ACC112 (cell line): ENCODE measurements around the gene MLH1.

Source experiments
- H2AFZ ChIP-seq: fragments of 200-600 bp; sonication (generic); one replicate; pipeline ENCODE4 v1.6.0; 2017; ENCODE audit warnings: antibody characterized with exemption, low read length; ENCODE audit not compliant: unreplicated experiment
- H3K27ac ChIP-seq: fragments of 200-600 bp; sonication (generic); 2 replicates; pipeline ENCODE4 v1.5.1; 2014; ENCODE audit warnings: low read depth, mild to moderate bottlenecking, antibody characterized with exemption, low read length, moderate library complexity
- H3K27me3 ChIP-seq: fragments of 200-600 bp; sonication (generic); 2 replicates; pipeline ENCODE4 v1.6.1; 2014; ENCODE audit warnings: mild to moderate bottlenecking, antibody characterized with exemption, low read length, moderate library complexity, mixed read lengths; ENCODE audit not compliant: insufficient read depth
- H3K36me3 ChIP-seq: fragments of 200-600 bp; sonication (generic); 2 replicates; pipeline ENCODE4 v1.6.1; 2016; ENCODE audit warnings: mild to moderate bottlenecking, antibody characterized with exemption, low read length, moderate library complexity, mixed read lengths; ENCODE audit not compliant: insufficient read depth
- H3K4me1 ChIP-seq: fragments of 200-600 bp; sonication (generic); one replicate; pipeline ENCODE4 v1.6.1; 2016; ENCODE audit warnings: low read length, mixed read lengths; ENCODE audit not compliant: insufficient read depth, unreplicated experiment, control insufficient read depth
- H3K4me3 ChIP-seq: fragments of 200-600 bp; sonication (generic); 2 replicates; pipeline ENCODE4 v1.5.1; 2014; ENCODE audit warnings: mild to moderate bottlenecking, low read depth, low read length
- H3K79me2 ChIP-seq: fragments of 200-600 bp; sonication (generic); one replicate; pipeline ENCODE4 v1.6.0; 2016; ENCODE audit warnings: low read length; ENCODE audit not compliant: control insufficient read depth, unreplicated experiment, insufficient read depth

Gene MLH1

GRCh38 chr3:37086918-37087317 is 93.6 kb downstream of the MLH1 start:
- Histone ChIP-seq H2AFZ (no peak overlapping the region), H3K4me1 (no peaks in the 10 kb centered on the region), H3K79me2 (no peaks in the 10 kb centered on the region), H3K27me3 (no peaks in the 10 kb centered on the region), H3K4me3 (no peak overlapping the region), H3K27ac (no peak overlapping the region), H3K36me3 (peaks cover 19% of the 10 kb centered on the region)

DNA sequence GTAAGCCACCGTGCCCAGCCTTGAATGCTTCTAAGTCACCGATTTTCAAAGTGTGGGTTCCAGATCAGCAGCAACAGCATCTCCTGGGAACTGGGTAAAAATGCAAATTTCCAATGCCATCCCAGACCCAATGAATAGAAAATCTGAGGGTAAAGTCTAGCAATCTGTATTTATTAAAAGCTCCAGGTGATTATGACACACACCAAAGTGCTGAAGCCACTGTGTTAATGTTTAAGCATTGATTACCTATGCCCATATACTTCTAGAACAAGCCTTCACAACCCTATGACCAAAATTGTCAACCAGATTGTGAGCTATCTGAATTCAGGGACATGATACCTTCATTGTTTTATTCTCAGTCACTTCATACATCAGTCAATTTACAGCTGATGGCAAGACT is 94.6 kb downstream of the MLH1 start:
- peaks cover 12% of the 10 kb centered on the region for H3K36me3 ChIP-seq
- H3K4me1 ChIP-seq, result no peaks in the 10 kb centered on the region
- no peaks in the 10 kb centered on the region for H3K79me2 ChIP-seq
- H3K4me3 ChIP-seq, result no peak overlapping the region
- no peak overlapping the region for H3K27ac ChIP-seq
- no peaks in the 10 kb centered on the region for H3K27me3 ChIP-seq
- no peak overlapping the region for H2AFZ ChIP-seq

DNA sequence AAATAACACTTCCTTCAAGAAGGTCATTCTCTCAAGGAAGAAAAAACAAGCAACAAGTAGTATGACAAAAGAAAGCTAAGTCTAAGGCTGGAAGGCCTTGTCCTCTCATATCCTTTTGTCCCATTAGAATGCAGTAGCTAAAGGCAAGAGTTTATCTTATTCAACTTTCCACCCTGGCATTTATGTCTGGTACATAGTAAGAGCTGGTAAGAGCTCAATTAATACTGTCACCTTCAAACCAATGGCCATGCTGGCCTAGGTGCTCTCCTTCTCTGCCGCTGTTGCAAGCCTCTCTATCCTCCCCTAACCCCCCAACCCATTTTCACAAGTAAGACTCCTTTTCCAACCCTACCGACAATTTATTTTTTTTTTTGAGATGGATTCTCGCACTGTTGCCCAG is 99.2 kb downstream of the MLH1 start:
- peaks cover 15% of the 10 kb centered on the region for H3K36me3 ChIP-seq
- no peaks in the 10 kb centered on the region for H3K27me3 ChIP-seq
- H3K27ac ChIP-seq, result no peak overlapping the region

GRCh38 chr3:37093481-37093880 is 100.2 kb downstream of the MLH1 start:
- peaks cover 15% of the 10 kb centered on the region for H3K36me3 ChIP-seq
- H3K4me3 ChIP-seq, result no peak overlapping the region
- no peak overlapping the region for H2AFZ ChIP-seq
- H3K27ac ChIP-seq, result no peak overlapping the region
- peaks cover 18% of the 10 kb centered on the region for H3K4me1 ChIP-seq
- H3K27me3 ChIP-seq, result no peaks in the 10 kb centered on the region
- H3K79me2 ChIP-seq, result peaks cover 3% of the 10 kb centered on the region

More for the DNA sequence above, 99.2 kb downstream of the MLH1 start:
- peaks cover 14% of the 10 kb centered on the region for H3K4me1 ChIP-seq
- peaks cover under 1% of the 10 kb centered on the region for H3K79me2 ChIP-seq
- no peak overlapping the region for H3K4me3 ChIP-seq
- H2AFZ ChIP-seq, result no peak overlapping the region

DNA sequence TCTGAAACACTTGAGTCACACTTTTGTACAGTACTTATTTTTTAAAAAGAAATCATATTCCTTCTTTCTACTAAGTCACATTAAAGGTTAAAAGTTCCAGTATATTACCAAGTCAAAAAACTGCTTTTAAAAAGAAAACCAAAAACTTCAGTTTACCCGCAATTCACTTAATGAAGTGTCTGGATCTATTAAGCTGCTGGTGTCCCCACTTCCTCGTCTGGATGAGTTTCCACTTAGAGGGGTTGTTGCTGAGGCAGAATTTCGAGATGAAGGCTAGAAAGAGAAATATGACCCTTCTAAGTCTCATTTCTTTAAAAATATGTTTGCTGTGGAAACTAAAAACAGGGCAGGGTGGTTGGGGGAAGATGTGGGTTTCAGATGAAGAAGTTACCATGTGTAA is 101.3 kb downstream of the MLH1 start:
- no peak overlapping the region for H3K27ac ChIP-seq
- no peak overlapping the region for H2AFZ ChIP-seq
- H3K4me3 ChIP-seq, result no peak overlapping the region
- no peaks in the 10 kb centered on the region for H3K27me3 ChIP-seq
- H3K79me2 ChIP-seq, result peaks cover 3% of the 10 kb centered on the region
- H3K4me1 ChIP-seq, result peaks cover 18% of the 10 kb centered on the region
- H3K36me3 ChIP-seq, result peaks cover 14% of the 10 kb centered on the region

DNA sequence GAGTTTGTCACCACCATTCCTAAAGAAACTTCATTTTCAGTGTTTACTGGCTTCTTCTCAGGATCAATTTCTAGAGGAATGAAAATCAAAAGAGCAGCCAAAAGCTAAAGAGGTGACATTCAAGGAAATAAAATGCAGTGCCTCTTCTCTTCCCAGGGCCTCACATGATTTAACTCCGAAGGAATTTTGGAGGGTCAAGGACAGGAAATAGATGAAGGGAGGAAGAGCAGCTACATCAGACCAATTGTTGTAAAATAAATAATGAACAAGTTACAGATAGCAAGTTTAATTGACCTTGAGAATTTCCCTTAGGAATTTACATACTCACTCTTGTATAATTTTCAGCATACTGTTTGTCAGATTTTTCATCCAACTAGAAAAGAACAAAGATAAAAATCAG is 103.0 kb downstream of the MLH1 start:
- H3K36me3 ChIP-seq, result 0 out of 2 replicates have a peak, but pooled peaks cover 6% of the 10 kb centered on the region
- H2AFZ ChIP-seq, result no peak overlapping the region
- no peaks in the 10 kb centered on the region for H3K27me3 ChIP-seq
- H3K27ac ChIP-seq, result peak overlapping the region; percentile 66
- peaks cover 3% of the 10 kb centered on the region for H3K79me2 ChIP-seq
- peaks cover 18% of the 10 kb centered on the region for H3K4me1 ChIP-seq
- H3K4me3 ChIP-seq, result peak overlapping the region; percentile 11; the same call in 1 of the 2 replicates

DNA sequence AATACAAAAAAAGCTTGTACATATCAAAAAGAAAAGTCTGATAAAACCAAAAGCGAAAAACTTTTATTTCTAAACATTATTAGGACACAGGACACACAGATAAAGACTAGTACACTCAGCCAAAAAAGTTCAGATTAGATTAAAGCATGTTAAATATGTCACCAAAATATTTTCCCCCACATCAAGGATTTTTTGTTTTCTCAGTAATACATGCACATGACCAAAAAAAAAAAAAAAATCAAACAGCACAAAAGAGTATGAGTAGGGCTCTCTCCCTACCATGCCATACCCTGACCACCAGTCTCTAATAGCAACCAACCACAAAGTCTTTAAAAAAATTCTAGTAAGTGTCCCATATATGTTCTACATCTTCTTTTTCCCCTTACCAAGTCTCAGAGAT is 103.7 kb downstream of the MLH1 start:
- Histone ChIP-seq H3K79me2 (peaks cover 3% of the 10 kb centered on the region), H2AFZ (no peak overlapping the region), H3K4me1 (peaks cover 18% of the 10 kb centered on the region), H3K36me3 (0 out of 2 replicates have a peak, but pooled peaks cover 6% of the 10 kb centered on the region), H3K27ac (peak overlapping the region; percentile 66), H3K4me3 (no peak overlapping the region), H3K27me3 (no peaks in the 10 kb centered on the region)

GRCh38 chr3:37097776-37098175 is 104.5 kb downstream of the MLH1 start:
- H3K4me1 ChIP-seq, result peaks cover 18% of the 10 kb centered on the region
- H3K36me3 ChIP-seq, result 0 out of 2 replicates have a peak, but pooled peaks cover 6% of the 10 kb centered on the region
- peak overlapping the region; percentile 31 for H2AFZ ChIP-seq
- 0 out of 2 replicates have a peak overlapping the region, but pooled peaks have one; percentile 19 for H3K4me3 ChIP-seq
- peaks cover 3% of the 10 kb centered on the region for H3K79me2 ChIP-seq
- peak overlapping the region; percentile 66; the same call in 1 of the 2 replicates for H3K27ac ChIP-seq
- H3K27me3 ChIP-seq, result no peaks in the 10 kb centered on the region

DNA sequence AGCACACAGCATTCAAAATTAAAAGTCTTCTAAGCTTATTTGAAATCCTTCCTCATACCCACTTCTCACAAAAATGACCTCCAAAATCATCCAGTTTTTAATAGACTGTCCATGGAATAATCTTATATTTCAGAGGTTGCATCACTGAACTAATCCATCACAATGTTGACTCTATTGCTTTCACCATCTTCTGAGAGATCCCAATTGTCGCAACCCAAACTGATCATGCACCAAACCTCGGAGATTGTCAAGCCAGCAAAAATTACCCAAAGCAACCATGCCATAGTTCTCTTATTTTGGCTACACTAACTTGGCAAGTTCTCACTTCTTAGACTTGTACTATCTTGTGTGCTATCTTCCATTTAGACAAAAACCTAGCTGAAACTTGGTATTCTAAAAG is 105.6 kb downstream of the MLH1 start:
- peaks cover 18% of the 10 kb centered on the region for H3K4me1 ChIP-seq
- H3K4me3 ChIP-seq, result no peak overlapping the region
- H3K36me3 ChIP-seq, result 0 out of 2 replicates have a peak, but pooled peaks cover 6% of the 10 kb centered on the region
- peaks cover 3% of the 10 kb centered on the region for H3K79me2 ChIP-seq
- no peaks in the 10 kb centered on the region for H3K27me3 ChIP-seq
- no peak overlapping the region for H3K27ac ChIP-seq
- H2AFZ ChIP-seq, result no peak overlapping the region

GRCh38 chr3:37099469-37099868 is 106.2 kb downstream of the MLH1 start:
- peaks cover 18% of the 10 kb centered on the region for H3K4me1 ChIP-seq
- H3K36me3 ChIP-seq, result 0 out of 2 replicates have a peak, but pooled peaks cover 3% of the 10 kb centered on the region
- no peak overlapping the region for H3K27ac ChIP-seq
- no peak overlapping the region for H3K4me3 ChIP-seq
- H2AFZ ChIP-seq, result no peak overlapping the region
- no peaks in the 10 kb centered on the region for H3K27me3 ChIP-seq
- H3K79me2 ChIP-seq, result peaks cover 3% of the 10 kb centered on the region

GRCh38 chr3:37100411-37100810 is 107.1 kb downstream of the MLH1 start:
- Histone ChIP-seq H3K4me3 (no peak overlapping the region), H3K36me3 (no peaks in the 10 kb centered on the region), H2AFZ (no peak overlapping the region), H3K27me3 (no peaks in the 10 kb centered on the region), H3K79me2 (peaks cover 3% of the 10 kb centered on the region), H3K4me1 (peaks cover 18% of the 10 kb centered on the region), H3K27ac (no peak overlapping the region)
